HG02885 (cell line): ENCODE measurements around the gene NASP.
A peak's percentile ranks its signal among the peaks of the same experiment; 100 is the strongest.
"Not testable (repeated sequence)": the region's sequence is repeated elsewhere in the genome, so short reads cannot be mapped to it uniquely, and the experiment has no call there.

Experiments
- ATAC-seq: cut with Tn5 transposase; IDR thresholded peaks from one replicate; pipeline ENCODE4 v1.9.1; 2021; ENCODE audit warnings: mild to moderate bottlenecking; ENCODE audit not compliant: unreplicated experiment, poor library complexity

Gene NASP

GRCh38 chr1:45569962-45570581 lies 13.8 kb upstream of the NASP start:
- no peak for ATAC-seq

GRCh38 chr1:45570631-45571030 lies 13.2 kb upstream of the NASP start:
- no peak for ATAC-seq

GRCh38 chr1:45573231-45573804 lies 10.5 kb upstream of the NASP start:
- no peak for ATAC-seq

- no peak for ATAC-seq
These were observed 9.7 kb upstream of the NASP start for GRCh38 chr1:45574105-45574626.

- ATAC-seq, result peak; percentile 73
These were observed 576 bp upstream of the NASP start for GRCh38 chr1:45583264-45583665.

- peak; percentile 35 for ATAC-seq
These were observed 689 bp downstream of the NASP start for GRCh38 chr1:45584351-45585109.

GRCh38 chr1:45585110-45585426 lies 1.2 kb downstream of the NASP start:
- ATAC-seq, result no peak

- ATAC-seq, result no peak
These were observed 1.7 kb downstream of the NASP start for GRCh38 chr1:45585496-45586075.

GRCh38 chr1:45586769-45587168 lies 2.9 kb downstream of the NASP start:
- ATAC-seq, result no peak

GRCh38 chr1:45589861-45590260 lies 6.0 kb downstream of the NASP start:
- ATAC-seq, result no peak

- ATAC-seq, result no peak
These were observed 10.6 kb downstream of the NASP start for GRCh38 chr1:45594412-45594811.

- not testable (repeated sequence) for ATAC-seq
These were observed 12.9 kb downstream of the NASP start for GRCh38 chr1:45596765-45597164.

- no peak for ATAC-seq
These were observed 20.4 kb downstream of the NASP start for GRCh38 chr1:45604239-45604638.

- ATAC-seq, result no peak
These were observed 23.7 kb downstream of the NASP start for GRCh38 chr1:45607404-45608074.

GRCh38 chr1:45608175-45609156 lies 24.6 kb downstream of the NASP start:
- ATAC-seq, result no peak

GRCh38 chr1:45610589-45611226 lies 26.9 kb downstream of the NASP start:
- ATAC-seq, result no peak

GRCh38 chr1:45612941-45613579 lies 29.2 kb downstream of the NASP start:
- no peak for ATAC-seq

- ATAC-seq, result no peak
These were observed 32.0 kb downstream of the NASP start for GRCh38 chr1:45615885-45616284.

GRCh38 chr1:45617618-45618017 lies 33.8 kb downstream of the NASP start:
- no peak for ATAC-seq
